ENCODE results near the gene PRSS56. TPM values are rescaled to one million over a fixed set of nuclear protein-coding genes. Genes with fewer than 3 reads are reported as not detected.

PRSS56 gene
- polyA plus RNA-seq, 3 donors, result not detected

DNA sequence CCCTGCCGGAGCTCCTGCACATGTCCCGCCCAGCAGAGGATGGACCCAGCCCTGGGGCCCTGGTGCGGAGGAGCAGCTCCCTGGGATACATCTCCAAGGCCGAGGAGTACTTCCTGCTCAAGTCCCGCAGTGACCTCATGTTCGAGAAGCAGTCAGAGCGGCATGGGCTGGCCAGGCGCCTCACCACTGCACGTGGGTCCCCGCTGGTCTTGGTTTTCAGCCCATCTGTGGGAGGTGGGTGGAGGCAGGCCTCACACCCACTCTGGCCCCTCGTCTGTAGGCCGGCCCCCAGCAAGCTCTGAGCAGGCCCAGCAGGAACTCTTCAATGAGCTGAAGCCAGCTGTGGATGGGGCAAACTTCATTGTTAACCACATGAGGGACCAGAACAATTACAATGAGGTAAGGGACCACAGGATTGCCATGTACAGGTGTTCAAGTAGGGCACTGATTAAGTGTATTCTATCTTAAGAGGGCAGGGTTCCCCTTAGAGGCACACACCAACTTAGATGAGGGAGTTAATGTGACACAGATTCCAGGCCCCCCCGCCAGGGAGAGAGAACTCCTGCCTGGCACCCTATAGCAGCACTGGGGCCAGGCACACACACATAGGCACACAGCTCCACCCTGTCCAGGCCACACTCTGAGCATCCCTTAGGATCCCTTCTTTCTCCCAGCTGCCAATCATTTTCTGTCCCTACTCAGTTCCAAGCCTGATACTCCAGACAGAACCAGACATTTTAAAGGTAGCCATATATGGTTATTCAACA, 13.9 kb downstream of the PRSS56 start:
- TF ChIP-seq, protein P1, sequence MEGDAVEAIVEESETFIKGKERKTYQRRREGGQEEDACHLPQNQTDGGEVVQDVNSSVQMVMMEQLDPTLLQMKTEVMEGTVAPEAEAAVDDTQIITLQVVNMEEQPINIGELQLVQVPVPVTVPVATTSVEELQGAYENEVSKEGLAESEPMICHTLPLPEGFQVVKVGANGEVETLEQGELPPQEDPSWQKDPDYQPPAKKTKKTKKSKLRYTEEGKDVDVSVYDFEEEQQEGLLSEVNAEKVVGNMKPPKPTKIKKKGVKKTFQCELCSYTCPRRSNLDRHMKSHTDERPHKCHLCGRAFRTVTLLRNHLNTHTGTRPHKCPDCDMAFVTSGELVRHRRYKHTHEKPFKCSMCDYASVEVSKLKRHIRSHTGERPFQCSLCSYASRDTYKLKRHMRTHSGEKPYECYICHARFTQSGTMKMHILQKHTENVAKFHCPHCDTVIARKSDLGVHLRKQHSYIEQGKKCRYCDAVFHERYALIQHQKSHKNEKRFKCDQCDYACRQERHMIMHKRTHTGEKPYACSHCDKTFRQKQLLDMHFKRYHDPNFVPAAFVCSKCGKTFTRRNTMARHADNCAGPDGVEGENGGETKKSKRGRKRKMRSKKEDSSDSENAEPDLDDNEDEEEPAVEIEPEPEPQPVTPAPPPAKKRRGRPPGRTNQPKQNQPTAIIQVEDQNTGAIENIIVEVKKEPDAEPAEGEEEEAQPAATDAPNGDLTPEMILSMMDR (IDR thresholded peaks at IDR 0.05), result no peak
- no peaks in the 10 kb centered on the region for H3K36me3 ChIP-seq (replicated peaks in 1 of 2; ENCODE audit: control insufficient read depth in 1 of 2, insufficient read depth in 2 of 2, low read length in 2 of 2)
- no peak overlapping the region for H3K27ac ChIP-seq (ENCODE audit: low read depth in 1 of 2, low read length in 2 of 2)
- H4K20me1 ChIP-seq (ENCODE audit: insufficient read depth, low read length), result no peaks in the 10 kb centered on the region
- H3K9me3 ChIP-seq (replicated peaks in 1 of 2; ENCODE audit: control insufficient read depth in 1 of 2, insufficient read depth in 1 of 2, low read length in 2 of 2), result peaks cover 7% of the 10 kb centered on the region in 2 donors
- Mint-ChIP-seq H3K4me1 (peaks cover 13% of the 10 kb centered on the region), H3K36me3 (no peaks in the 10 kb centered on the region), H3K27ac (peak overlapping the region in 3 of 7 donors; percentile 24 to 72 (median 72)), H3K9me3 (peaks cover 7 to 11% (median 9%) of the 10 kb centered on the region in 7 donors), H3K27me3 (ENCODE audit: low read depth in 3 of 3) (peaks cover 7 to 12% (median 11%) of the 10 kb centered on the region in 3 donors), H3K4me3 (no peak overlapping the region)
- 89% methylated on average over 12 of the region's 13 CpGs for WGBS (ENCODE audit: insufficient coverage)
- H3K79me2 ChIP-seq (ENCODE audit: insufficient read depth, low read length), result no peaks in the 10 kb centered on the region
- no peak for DNase-seq
- intact Hi-C loops (cut with micrococcal nuclease), result no loop called here
- H3K4me1 ChIP-seq (ENCODE audit: control insufficient read depth in 1 of 2, insufficient read depth in 2 of 2, low read length in 2 of 2), result peaks cover 12 to 16% of the 10 kb centered on the region in 2 donors
- no peaks in the 10 kb centered on the region for H3K27me3 ChIP-seq (ENCODE audit: control insufficient read depth in 2 of 2, insufficient read depth in 2 of 2, low read length in 2 of 2)
- H2AFZ ChIP-seq (ENCODE audit: insufficient read depth, low read depth, low read length, poor library complexity, severe bottlenecking), result no peak overlapping the region
- no peak overlapping the region for H3K4me3 ChIP-seq (replicated peaks in 1 of 3; ENCODE audit: low read depth in 2 of 3, low read length in 3 of 3)
- H3K4me2 ChIP-seq (replicated peaks; ENCODE audit: extremely low read depth, low read length, poor library complexity, severe bottlenecking), result no peak overlapping the region
- no peak overlapping the region for H3K9ac ChIP-seq (ENCODE audit: insufficient read depth, low read length, poor library complexity, severe bottlenecking)

DNA sequence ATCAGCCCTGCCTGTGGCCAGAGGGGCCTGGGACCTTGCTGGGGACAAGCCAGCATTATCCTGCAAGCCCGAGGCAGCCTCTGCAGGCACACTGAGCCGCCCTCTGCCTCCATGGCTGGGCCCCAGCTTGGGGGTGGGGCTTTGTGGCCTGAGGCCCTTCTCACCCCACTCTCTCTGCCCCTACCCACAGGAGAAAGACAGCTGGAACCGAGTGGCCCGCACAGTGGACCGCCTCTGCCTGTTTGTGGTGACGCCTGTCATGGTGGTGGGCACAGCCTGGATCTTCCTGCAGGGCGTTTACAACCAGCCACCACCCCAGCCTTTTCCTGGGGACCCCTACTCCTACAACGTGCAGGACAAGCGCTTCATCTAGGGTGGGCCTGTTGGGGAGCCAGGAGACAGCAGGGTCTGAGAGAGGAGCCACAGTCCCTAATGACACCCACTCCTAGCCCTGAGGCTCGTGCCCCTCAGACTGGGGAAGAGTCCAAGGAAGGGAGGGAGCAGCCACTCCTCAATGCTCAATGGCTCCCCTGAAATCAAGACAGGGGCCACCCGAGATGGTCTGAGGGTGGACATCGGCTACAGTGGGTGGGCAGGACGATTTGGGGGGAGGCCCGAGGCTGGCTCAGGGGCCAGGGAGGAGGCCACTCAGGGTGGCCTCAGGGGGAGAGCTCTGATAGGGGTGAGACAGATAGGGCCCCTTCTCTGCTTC, 14.9 kb downstream of the PRSS56 start:
- no peak overlapping the region for H2AFZ ChIP-seq (ENCODE audit: insufficient read depth, low read depth, low read length, poor library complexity, severe bottlenecking)
- peaks cover 7 to 17% (median 10%) of the 10 kb centered on the region in 3 donors for H3K27me3 Mint-ChIP-seq (ENCODE audit: low read depth in 3 of 3)
- peaks cover 7 to 11% (median 9%) of the 10 kb centered on the region in 7 donors for H3K9me3 Mint-ChIP-seq
- H3K36me3 Mint-ChIP-seq, result no peaks in the 10 kb centered on the region
- no peak overlapping the region for H3K4me3 ChIP-seq (replicated peaks in 1 of 3; ENCODE audit: low read depth in 2 of 3, low read length in 3 of 3)
- 84% methylated on average over 7 of the region's 14 CpGs for WGBS (ENCODE audit: insufficient coverage)
- H3K4me1 Mint-ChIP-seq, result peaks cover 18% of the 10 kb centered on the region
- TF ChIP-seq, protein P1 (IDR thresholded peaks at IDR 0.05), result no peak
- intact Hi-C loops (cut with micrococcal nuclease), result no loop called here
- H4K20me1 ChIP-seq (ENCODE audit: insufficient read depth, low read length), result no peaks in the 10 kb centered on the region
- no peak for DNase-seq
- no peak overlapping the region for H3K27ac ChIP-seq (ENCODE audit: low read depth in 1 of 2, low read length in 2 of 2)
- H3K27me3 ChIP-seq (ENCODE audit: control insufficient read depth in 2 of 2, insufficient read depth in 2 of 2, low read length in 2 of 2), result no peaks in the 10 kb centered on the region
- peaks cover 7% of the 10 kb centered on the region in 2 donors for H3K9me3 ChIP-seq (replicated peaks in 1 of 2; ENCODE audit: control insufficient read depth in 1 of 2, insufficient read depth in 1 of 2, low read length in 2 of 2)
- no peak overlapping the region for H3K4me2 ChIP-seq (replicated peaks; ENCODE audit: extremely low read depth, low read length, poor library complexity, severe bottlenecking)
- H3K4me1 ChIP-seq (ENCODE audit: control insufficient read depth in 1 of 2, insufficient read depth in 2 of 2, low read length in 2 of 2), result peaks cover 21 to 26% of the 10 kb centered on the region in 2 donors
- H3K79me2 ChIP-seq (ENCODE audit: insufficient read depth, low read length), result no peaks in the 10 kb centered on the region
- H3K9ac ChIP-seq (ENCODE audit: insufficient read depth, low read length, poor library complexity, severe bottlenecking), result no peak overlapping the region
- H3K4me3 Mint-ChIP-seq, result no peak overlapping the region
- no peaks in the 10 kb centered on the region for H3K36me3 ChIP-seq (replicated peaks in 1 of 2; ENCODE audit: control insufficient read depth in 1 of 2, insufficient read depth in 2 of 2, low read length in 2 of 2)
- H3K27ac Mint-ChIP-seq, result no peak overlapping the region

Data from CD14-positive monocyte (primary cell).